Astrocyte (in vitro differentiated cells and primary cell): Measurements from ENCODE around the gene KRT82. TPM values are rescaled to one million over a fixed set of nuclear protein-coding genes. Genes with fewer than 3 reads are reported as not detected.
A peak's percentile ranks its signal among the peaks of the same experiment; 100 is the strongest.

ENCODE experiments used
- DNase-seq: peaks from one replicate; pipeline ENCODE4 v3.0.0-alpha.2; 2010; ENCODE audit warnings: low read depth
- FAIRE-seq: peaks from 2 replicates; lab custom pipeline; 2011; peaks lifted over from hg19 to GRCh38; lab: Jason Lieb, UNC
- H2AFZ ChIP-seq: 2 replicates; pipeline ENCODE4 v1.6.0; 2012; ENCODE audit warnings: low read depth, low read length, inconsistent platforms
- H3K27ac ChIP-seq: 2 replicates; pipeline ENCODE4 v1.5.1; 2011; ENCODE audit warnings: low read depth, low read length, inconsistent platforms
- H3K27me3 ChIP-seq: 2 replicates; pipeline ENCODE4 v1.6.0; 2011; ENCODE audit warnings: low read length, inconsistent platforms; ENCODE audit not compliant: insufficient read depth
- H3K36me3 ChIP-seq: 2 replicates; pipeline ENCODE4 v1.5.1; 2011; ENCODE audit warnings: low read length, inconsistent platforms; ENCODE audit not compliant: insufficient read depth
- H3K4me1 ChIP-seq: 2 replicates; pipeline ENCODE4 v1.5.1; 2011; ENCODE audit warnings: low read length, inconsistent platforms; ENCODE audit not compliant: insufficient read depth
- H3K4me2 ChIP-seq: 2 replicates; pipeline ENCODE4 v1.6.0; 2012; ENCODE audit warnings: low read length, inconsistent platforms
- H3K4me3 ChIP-seq: 2 replicates; pipeline ENCODE4 v1.5.1; 2011; ENCODE audit warnings: low read depth, mild to moderate bottlenecking, low read length, inconsistent platforms; ENCODE audit not compliant: insufficient read depth
- H3K79me2 ChIP-seq: 2 replicates; pipeline ENCODE4 v1.6.0; 2012; ENCODE audit warnings: mild to moderate bottlenecking, low read length, inconsistent platforms; ENCODE audit not compliant: insufficient read depth
- H3K9ac ChIP-seq: 2 replicates; pipeline ENCODE4 v1.6.0; 2012; ENCODE audit warnings: mild to moderate bottlenecking, low read length, inconsistent platforms
- H3K9me3 ChIP-seq: 2 replicates; pipeline ENCODE4 v1.5.1; 2012; ENCODE audit warnings: low read depth, mild to moderate bottlenecking, low read length, inconsistent platforms; ENCODE audit not compliant: insufficient read depth
- H4K20me1 ChIP-seq: 2 replicates; pipeline ENCODE4 v1.6.0; 2012; ENCODE audit warnings: low read length, inconsistent platforms; ENCODE audit not compliant: insufficient read depth
- H3K27ac Mint-ChIP-seq: one replicate; pipeline ENCODE4 v1.8.0; 2021; ENCODE audit warnings: mild to moderate bottlenecking, mixed read lengths; ENCODE audit not compliant: unreplicated experiment
- H3K27me3 Mint-ChIP-seq: one replicate; pipeline ENCODE4 v1.8.0; 2021; ENCODE audit warnings: low read depth, mixed read lengths; ENCODE audit not compliant: unreplicated experiment
- H3K36me3 Mint-ChIP-seq: one replicate; pipeline ENCODE4 v1.8.0; 2021; ENCODE audit warnings: low read depth, mixed read lengths; ENCODE audit not compliant: unreplicated experiment
- H3K4me1 Mint-ChIP-seq: one replicate; pipeline ENCODE4 v1.8.0; 2021; ENCODE audit warnings: low read depth, mixed read lengths; ENCODE audit not compliant: unreplicated experiment
- H3K4me3 Mint-ChIP-seq: one replicate; pipeline ENCODE4 v1.8.0; 2021; ENCODE audit warnings: mild to moderate bottlenecking, moderate library complexity, mixed read lengths; ENCODE audit not compliant: unreplicated experiment
- H3K9me3 Mint-ChIP-seq: one replicate; pipeline ENCODE4 v1.8.0; 2021; ENCODE audit warnings: mild to moderate bottlenecking, mixed read lengths; ENCODE audit not compliant: unreplicated experiment
- EZH2 ChIP-seq: IDR thresholded peaks from 2 replicates; pipeline ENCODE4 v1.6.1; 2012; ENCODE audit warnings: mild to moderate bottlenecking, low read length, inconsistent platforms; ENCODE audit not compliant: insufficient read depth
- total RNA-seq: library from RNA; stranded (reverse); gene quantifications from 2 replicates; pipeline ENCODE4 v1.2.1, GENCODE V29; 2021
- TF ChIP-seq, protein P1 (sequence below): IDR thresholded peaks from 2 replicates; pipeline ENCODE4 v1.5.1; 2011; ENCODE audit warnings: low read depth, mild to moderate bottlenecking, inconsistent platforms, low read length, moderate library complexity; ENCODE audit not compliant: insufficient read depth

Gene KRT82
- total RNA-seq, 1 donor from 2014 or later = not detected

DNA sequence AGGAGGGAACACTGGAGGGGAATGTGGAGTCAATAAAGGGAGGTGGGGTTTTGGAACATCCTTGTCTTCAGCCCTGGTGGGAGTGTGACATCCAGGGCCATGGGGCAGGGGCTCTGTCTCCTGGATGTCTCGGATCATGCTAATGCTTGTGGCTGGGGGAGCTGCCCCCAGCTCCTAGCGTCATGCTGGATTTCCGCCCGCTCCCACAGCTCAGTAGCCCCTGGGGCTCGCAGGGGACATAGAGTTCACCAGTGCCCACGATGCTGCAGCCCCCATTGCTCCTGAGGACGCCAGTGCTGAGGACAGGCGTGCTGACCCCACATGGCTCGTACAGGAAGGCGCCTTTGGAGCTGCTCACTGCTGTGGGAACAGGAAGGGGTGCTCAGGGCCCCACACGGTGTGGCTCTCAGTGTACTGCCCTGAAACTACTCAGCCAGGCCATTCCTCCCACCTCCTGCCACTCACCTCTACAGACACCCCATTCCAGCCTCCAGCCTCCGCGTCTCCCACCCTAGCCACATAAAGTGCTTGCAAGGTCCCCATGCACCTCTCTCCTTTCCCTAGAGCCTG lies 11.2 kb downstream of the KRT82 start:
- H3K4me3 Mint-ChIP-seq = no peak overlapping the region
- no peak for FAIRE-seq

GRCh38 chr12:52392465-52393007 lies 13.6 kb downstream of the KRT82 start:
- Histone ChIP-seq H3K9ac (no peak overlapping the region), H3K36me3 (no peaks in the 10 kb centered on the region), H3K27me3 (peaks cover 18% of the 10 kb centered on the region), H3K27ac (no peak overlapping the region), H3K4me3 (no peak overlapping the region), H3K4me2 (no peak overlapping the region), H3K4me1 (no peaks in the 10 kb centered on the region), H3K9me3 (no peaks in the 10 kb centered on the region), H4K20me1 (no peaks in the 10 kb centered on the region), H2AFZ (no peak overlapping the region), H3K79me2 (no peaks in the 10 kb centered on the region)
- Mint-ChIP-seq H3K27ac (no peak overlapping the region), H3K4me1 (peaks cover 16% of the 10 kb centered on the region), H3K9me3 (no peaks in the 10 kb centered on the region), H3K36me3 (no peaks in the 10 kb centered on the region), H3K27me3 (peaks cover 44% of the 10 kb centered on the region), H3K4me3 (no peak overlapping the region)
- DNase-seq (no peak), FAIRE-seq (no peak)
- no peak for TF ChIP-seq EZH2
- TF ChIP-seq, protein P1, sequence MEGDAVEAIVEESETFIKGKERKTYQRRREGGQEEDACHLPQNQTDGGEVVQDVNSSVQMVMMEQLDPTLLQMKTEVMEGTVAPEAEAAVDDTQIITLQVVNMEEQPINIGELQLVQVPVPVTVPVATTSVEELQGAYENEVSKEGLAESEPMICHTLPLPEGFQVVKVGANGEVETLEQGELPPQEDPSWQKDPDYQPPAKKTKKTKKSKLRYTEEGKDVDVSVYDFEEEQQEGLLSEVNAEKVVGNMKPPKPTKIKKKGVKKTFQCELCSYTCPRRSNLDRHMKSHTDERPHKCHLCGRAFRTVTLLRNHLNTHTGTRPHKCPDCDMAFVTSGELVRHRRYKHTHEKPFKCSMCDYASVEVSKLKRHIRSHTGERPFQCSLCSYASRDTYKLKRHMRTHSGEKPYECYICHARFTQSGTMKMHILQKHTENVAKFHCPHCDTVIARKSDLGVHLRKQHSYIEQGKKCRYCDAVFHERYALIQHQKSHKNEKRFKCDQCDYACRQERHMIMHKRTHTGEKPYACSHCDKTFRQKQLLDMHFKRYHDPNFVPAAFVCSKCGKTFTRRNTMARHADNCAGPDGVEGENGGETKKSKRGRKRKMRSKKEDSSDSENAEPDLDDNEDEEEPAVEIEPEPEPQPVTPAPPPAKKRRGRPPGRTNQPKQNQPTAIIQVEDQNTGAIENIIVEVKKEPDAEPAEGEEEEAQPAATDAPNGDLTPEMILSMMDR = no peak

More for the DNA sequence above, 11.2 kb downstream of the KRT82 start:
- Mint-ChIP-seq H3K4me1 (peaks cover 8% of the 10 kb centered on the region), H3K27ac (no peak overlapping the region), H3K9me3 (no peaks in the 10 kb centered on the region), H3K27me3 (peaks cover 62% of the 10 kb centered on the region), H3K36me3 (no peaks in the 10 kb centered on the region)
- Histone ChIP-seq H3K27me3 (peaks cover 17% of the 10 kb centered on the region), H4K20me1 (no peaks in the 10 kb centered on the region), H3K79me2 (no peaks in the 10 kb centered on the region), H3K36me3 (no peaks in the 10 kb centered on the region), H3K9ac (no peak overlapping the region), H3K27ac (no peak overlapping the region), H3K4me3 (no peak overlapping the region), H2AFZ (no peak overlapping the region), H3K4me2 (no peak overlapping the region), H3K9me3 (no peaks in the 10 kb centered on the region), H3K4me1 (no peaks in the 10 kb centered on the region)
- no peak for DNase-seq
- no peak for TF ChIP-seq EZH2
- TF ChIP-seq, protein P1 = no peak

- Histone ChIP-seq H3K27me3 (peaks cover 20% of the 10 kb centered on the region), H3K79me2 (no peaks in the 10 kb centered on the region), H2AFZ (peak overlapping the region; percentile 0), H3K9ac (no peak overlapping the region), H3K9me3 (no peaks in the 10 kb centered on the region), H3K27ac (no peak overlapping the region), H4K20me1 (no peaks in the 10 kb centered on the region), H3K36me3 (no peaks in the 10 kb centered on the region), H3K4me1 (no peaks in the 10 kb centered on the region), H3K4me3 (no peak overlapping the region), H3K4me2 (no peak overlapping the region)
- Mint-ChIP-seq H3K4me1 (peaks cover 16% of the 10 kb centered on the region), H3K4me3 (no peak overlapping the region), H3K9me3 (no peaks in the 10 kb centered on the region), H3K36me3 (no peaks in the 10 kb centered on the region), H3K27me3 (peaks cover 35% of the 10 kb centered on the region), H3K27ac (no peak overlapping the region)
- no peak for TF ChIP-seq EZH2
- TF ChIP-seq, protein P1 = no peak
- no peak for DNase-seq
- FAIRE-seq = no peak
These were observed 14.5 kb downstream of the KRT82 start for GRCh38 chr12:52391618-52392002.
